H1 (cell line): Measurements from ENCODE around the gene ASGR2. TPM values are rescaled to one million over a fixed set of nuclear protein-coding genes. Genes with fewer than 3 reads are reported as not detected.
"Not testable (repeated sequence)": the region's sequence is repeated elsewhere in the genome, so short reads cannot be mapped to it uniquely, and the experiment has no call there.

Experiments
- CTCF ChIA-PET: fragments of 300-600 bp; sonication (Branson Sonifier 250); formaldehyde crosslinking; loops from one replicate; lab custom pipeline; 2021; ENCODE audit not compliant: partially characterized antibody; lab: Charles Lee
- POLR2A ChIA-PET: fragments of 300-600 bp; sonication (Branson Sonifier 250); formaldehyde crosslinking; loops from one replicate; lab custom pipeline; 2021; ENCODE audit warnings: inconsistent platforms; ENCODE audit not compliant: partially characterized antibody; lab: Charles Lee
- DNase-seq, 2 experiments: peaks; one replicate each; pipeline versions ENCODE4 v3.0.0 to v3.0.0-alpha.2; 2010 to 2022; ENCODE audit warnings: low spot score in 2 of 2, low read depth in 1 of 2, mixed read lengths in 1 of 2
- FAIRE-seq: peaks from 2 replicates; lab custom pipeline; 2011; peaks lifted over from hg19 to GRCh38; lab: Jason Lieb, UNC
- H2AFZ ChIP-seq: 2 replicates; pipeline ENCODE4 v1.8.1; 2012; ENCODE audit warnings: low read length, inconsistent platforms
- H2AK5ac ChIP-seq: 2 replicates; pipeline ENCODE4 v1.6.1; 2013; ENCODE audit warnings: low read depth, low read length
- H2BK120ac ChIP-seq: replicated peaks from 2 replicates; pipeline ENCODE3; 2013; ENCODE audit warnings: low read depth, low read length, inconsistent platforms
- H2BK12ac ChIP-seq: 2 replicates; pipeline ENCODE4 v1.6.1; 2013; ENCODE audit warnings: low read depth, low read length
- H2BK15ac ChIP-seq: 2 replicates; pipeline ENCODE4 v1.6.1; 2013; ENCODE audit warnings: low read length
- H2BK20ac ChIP-seq: 2 replicates; pipeline ENCODE4 v1.6.1; 2013; ENCODE audit warnings: low read length
- H2BK5ac ChIP-seq: 2 replicates; pipeline ENCODE4 v1.6.1; 2013; ENCODE audit warnings: low read depth, low read length
- H3K14ac ChIP-seq: 2 replicates; pipeline ENCODE4 v1.6.1; 2013; ENCODE audit warnings: inconsistent platforms; ENCODE audit not compliant: insufficient read length
- H3K18ac ChIP-seq: 2 replicates; pipeline ENCODE4 v1.6.1; 2013; ENCODE audit warnings: low read length; ENCODE audit errors: extremely low read depth
- H3K23ac ChIP-seq: 2 replicates; pipeline ENCODE4 v1.6.1; 2013; ENCODE audit warnings: inconsistent platforms; ENCODE audit not compliant: insufficient read length
- H3K23me2 ChIP-seq: 2 replicates; pipeline ENCODE4 v1.6.1; 2013; ENCODE audit warnings: low read depth, low read length
- H3K27ac ChIP-seq: 2 replicates; pipeline ENCODE4 v1.6.1; 2011; ENCODE audit warnings: low read depth, low read length, inconsistent platforms
- H3K27me3 ChIP-seq, 4 experiments: replicated peaks in 1 of 4; 1 replicate in 1 of 4; 2 replicates in 3 of 4; pipeline versions ENCODE4 v1.6.1 to v1.8.1; 2011 to 2013; ENCODE audit warnings: low read length in 3 of 4, mild to moderate bottlenecking in 3 of 4, inconsistent platforms in 2 of 4, mixed read lengths in 2 of 4, moderate library complexity in 1 of 4; ENCODE audit not compliant: control insufficient read depth in 3 of 4, insufficient read depth in 3 of 4; ENCODE audit errors: extremely low read depth in 1 of 4
- H3K36me3 ChIP-seq, 4 experiments: 2 replicates each; pipeline versions ENCODE4 v1.6.1 to v1.8.1; 2011 to 2013; ENCODE audit warnings: mild to moderate bottlenecking in 4 of 4, low read length in 3 of 4, moderate library complexity in 2 of 4, control low read depth in 1 of 4, inconsistent platforms in 1 of 4; ENCODE audit not compliant: insufficient read depth in 4 of 4, control insufficient read depth in 2 of 4
- H3K4ac ChIP-seq: replicated peaks from 2 replicates; pipeline ENCODE3; 2013; ENCODE audit warnings: low read length, low read depth, mixed read lengths, inconsistent platforms; ENCODE audit not compliant: insufficient read length
- H3K4me1 ChIP-seq, 4 experiments: replicated peaks in 1 of 4; 1 replicate in 1 of 4; 2 replicates in 3 of 4; pipeline versions ENCODE4 v1.6.1 to v1.8.1; 2011 to 2013; ENCODE audit warnings: low read length in 3 of 4, inconsistent platforms in 2 of 4, mixed read lengths in 1 of 4; ENCODE audit not compliant: insufficient read depth in 4 of 4, control insufficient read depth in 3 of 4
- H3K4me2 ChIP-seq, 2 experiments: 2 replicates each; pipeline versions ENCODE4 v1.6.1 to v1.8.1; 2011 to 2013; ENCODE audit warnings: low read depth in 2 of 2, low read length in 2 of 2, control low read depth in 1 of 2, inconsistent platforms in 1 of 2, mild to moderate bottlenecking in 1 of 2; ENCODE audit not compliant: insufficient read depth in 1 of 2
- H3K4me3 ChIP-seq, 4 experiments: fragments of 200-600, 300-600 bp in 1 of 4; sonication (generic), shearing (Covaris generic), sonication (Bioruptor Twin) in 1 of 4; 2 replicates each; pipeline versions ENCODE4 v1.5.1 to v1.8.1; 2011 to 2016; ENCODE audit warnings: low read length in 4 of 4, low read depth in 3 of 4, control low read depth in 2 of 4, inconsistent platforms in 2 of 4, mild to moderate bottlenecking in 2 of 4, mixed read lengths in 1 of 4, moderate library complexity in 1 of 4; ENCODE audit not compliant: insufficient read depth in 2 of 4; ENCODE audit errors: extremely low read depth in 1 of 4
- H3K56ac ChIP-seq: replicated peaks from 2 replicates; pipeline ENCODE3; 2013; ENCODE audit warnings: low read depth, mild to moderate bottlenecking, mixed read lengths, low read length, inconsistent platforms; ENCODE audit not compliant: insufficient read length
- H3K79me1 ChIP-seq: 2 replicates; pipeline ENCODE4 v1.6.1; 2013; ENCODE audit warnings: low read depth, low read length, control low read depth
- H3K79me2 ChIP-seq, 2 experiments: 2 replicates each; pipeline versions ENCODE4 v1.6.1 to v1.8.1; 2012 to 2013; ENCODE audit warnings: low read length in 2 of 2, mild to moderate bottlenecking in 2 of 2, inconsistent platforms in 1 of 2; ENCODE audit not compliant: insufficient read depth in 2 of 2, control insufficient read depth in 1 of 2
- H3K9ac ChIP-seq, 4 experiments: replicated peaks in 1 of 4; 1 replicate in 1 of 4; 2 replicates in 3 of 4; pipeline versions ENCODE4 v1.6.1 to v1.8.1; 2011 to 2013; ENCODE audit warnings: low read depth in 3 of 4, low read length in 3 of 4, control low read depth in 2 of 4, mild to moderate bottlenecking in 2 of 4, moderate library complexity in 2 of 4, inconsistent platforms in 1 of 4; ENCODE audit errors: extremely low read depth in 1 of 4
- H3K9me3 ChIP-seq, 2 experiments: 2 replicates each; pipeline versions ENCODE4 v1.6.1 to v1.8.1; 2012 to 2013; ENCODE audit warnings: mild to moderate bottlenecking in 2 of 2, moderate library complexity in 2 of 2, control low read depth in 1 of 2, inconsistent platforms in 1 of 2, low read depth in 1 of 2, low read length in 1 of 2, mixed read lengths in 1 of 2; ENCODE audit not compliant: insufficient read depth in 2 of 2
- H4K20me1 ChIP-seq, 2 experiments: replicated peaks in 1 of 2; 2 replicates each; pipeline versions ENCODE3 to v1.8.1; 2011 to 2013; ENCODE audit warnings: inconsistent platforms in 2 of 2, low read length in 2 of 2, mild to moderate bottlenecking in 1 of 2; ENCODE audit not compliant: insufficient read depth in 2 of 2, control insufficient read depth in 1 of 2
- H4K5ac ChIP-seq: 2 replicates; pipeline ENCODE4 v1.6.1; 2013; ENCODE audit warnings: low read length, low read depth, mixed read lengths, inconsistent platforms; ENCODE audit not compliant: insufficient read length
- H4K8ac ChIP-seq: 2 replicates; pipeline ENCODE4 v1.8.0; 2013; ENCODE audit warnings: mild to moderate bottlenecking, moderate library complexity, low read length, inconsistent platforms; ENCODE audit not compliant: insufficient read depth; ENCODE audit errors: extremely low read depth
- H4K91ac ChIP-seq: replicated peaks from 2 replicates; pipeline ENCODE3; 2013; ENCODE audit warnings: low read length, mixed read lengths, inconsistent platforms; ENCODE audit not compliant: insufficient read length
- WGBS, 2 experiments: shearing (Covaris generic) in 1 of 2; methylation state at CpG; one replicate each; pipeline versions ENCODE4 v1.1.6 to v1.1.7; 2013 to 2015; ENCODE audit warnings: low lambda C conversion rate in 2 of 2, mixed read lengths in 2 of 2, inconsistent platforms in 1 of 2, low coverage in 1 of 2, missing lambda C conversion rate in 1 of 2; ENCODE audit not compliant: insufficient replicate concordance in 2 of 2, insufficient coverage in 1 of 2, insufficient read length in 1 of 2; ENCODE audit errors: extremely low coverage in 1 of 2, missing lambda C conversion rate in 1 of 2; 5-methylcytosine and 5-hydroxymethylcytosine counted together
- polyA plus RNA-seq, 7 experiments: library from polyadenylated mRNA; depleted of rRNA in 3 of 7; stranded (reverse) in 5 of 7; unstranded in 2 of 7; fragments of >200 nt in 5 of 7; fragments of 200-250 nt in 2 of 7; gene quantifications; 1 replicate in 5 of 7; 2 replicates in 1 of 7; 4 replicates in 1 of 7; pipeline versions ENCODE4 v1.2.1 to v1.2.3, GENCODE V29; 2011 to 2013; ENCODE audit warnings: missing spikeins in 2 of 7, mixed read lengths in 2 of 7
- total RNA-seq: library from RNA; stranded (reverse); fragmentation: NEBNext Ultra II Directional; extraction: Animal tissue kit (Norgen Biotek cat#: 25700); gene quantifications from 2 replicates; pipeline ENCODE4 v1.2.1, GENCODE V29; 2021

The ASGR2 gene
- total and polyA plus RNA-seq, 2 of the 8 experiments (the other 6 are each of a cell fraction or from before 2014, with no cell fraction given), result 0.91 TPM; not detected in 1

DNA sequence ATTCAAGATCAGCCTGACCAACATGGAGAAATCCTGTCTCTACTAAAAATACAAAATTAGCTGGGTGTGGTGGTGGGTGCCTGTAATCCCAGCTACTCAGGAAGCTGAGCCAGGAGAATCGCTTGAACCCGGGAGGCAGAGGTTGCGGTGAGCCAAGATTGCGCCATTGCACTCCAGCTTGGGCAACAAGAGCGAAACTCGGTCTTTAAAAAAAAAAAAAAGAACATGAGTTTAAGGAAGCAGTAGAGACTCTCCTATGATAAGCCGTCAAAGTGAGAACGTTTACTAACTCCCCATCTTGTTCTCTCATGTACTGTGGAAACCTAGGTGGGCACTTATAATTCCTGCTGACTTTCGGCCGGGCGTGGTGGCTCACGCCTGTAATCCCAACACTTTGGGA, 6.0 kb upstream of the ASGR2 start:
- POLR2A ChIA-PET, H4K5ac ChIP-seq, H2BK120ac ChIP-seq, H3K79me1 ChIP-seq, H2AK5ac ChIP-seq, H2BK5ac ChIP-seq, H3K23ac ChIP-seq, H2BK20ac ChIP-seq, H3K23me2 ChIP-seq, H3K4ac ChIP-seq, H3K9ac ChIP-seq, H3K27me3 ChIP-seq, H4K20me1 ChIP-seq, H3K4me3 ChIP-seq, H2BK12ac ChIP-seq, H3K14ac ChIP-seq, H3K56ac ChIP-seq, H3K9me3 ChIP-seq, H2AFZ ChIP-seq, H2BK15ac ChIP-seq, FAIRE-seq, DNase-seq, H3K4me1 ChIP-seq, H3K18ac ChIP-seq, H3K4me2 ChIP-seq, H3K79me2 ChIP-seq, H4K91ac ChIP-seq, H4K8ac ChIP-seq, H3K36me3 ChIP-seq, H3K27ac ChIP-seq: not testable (repeated sequence)
- CTCF ChIA-PET, result interaction anchor here (1.2 to 1.4 kb wide), 2 partner anchors 13 to 57 kb away, joined by 3 to 4 read pairs; no protein-coding TSS in a partner anchor
- WGBS, 2 experiments, result 92% methylated on average over 10 of the region's 12 CpGs; no CpG with 5 or more reads in 1 of the 2 experiments
